ENCODE measurements around the gene FBXW4.

FBXW4 gene, protein sequence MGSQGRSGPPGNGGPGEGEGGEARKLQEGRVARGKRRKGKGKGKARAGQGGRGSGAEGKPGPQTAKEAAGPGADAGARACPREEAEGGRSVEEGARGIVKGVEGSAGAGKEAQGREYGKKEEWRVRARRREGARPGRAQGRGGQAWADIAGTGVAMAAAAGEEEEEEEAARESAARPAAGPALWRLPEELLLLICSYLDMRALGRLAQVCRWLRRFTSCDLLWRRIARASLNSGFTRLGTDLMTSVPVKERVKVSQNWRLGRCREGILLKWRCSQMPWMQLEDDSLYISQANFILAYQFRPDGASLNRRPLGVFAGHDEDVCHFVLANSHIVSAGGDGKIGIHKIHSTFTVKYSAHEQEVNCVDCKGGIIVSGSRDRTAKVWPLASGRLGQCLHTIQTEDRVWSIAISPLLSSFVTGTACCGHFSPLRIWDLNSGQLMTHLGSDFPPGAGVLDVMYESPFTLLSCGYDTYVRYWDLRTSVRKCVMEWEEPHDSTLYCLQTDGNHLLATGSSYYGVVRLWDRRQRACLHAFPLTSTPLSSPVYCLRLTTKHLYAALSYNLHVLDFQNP

DNA sequence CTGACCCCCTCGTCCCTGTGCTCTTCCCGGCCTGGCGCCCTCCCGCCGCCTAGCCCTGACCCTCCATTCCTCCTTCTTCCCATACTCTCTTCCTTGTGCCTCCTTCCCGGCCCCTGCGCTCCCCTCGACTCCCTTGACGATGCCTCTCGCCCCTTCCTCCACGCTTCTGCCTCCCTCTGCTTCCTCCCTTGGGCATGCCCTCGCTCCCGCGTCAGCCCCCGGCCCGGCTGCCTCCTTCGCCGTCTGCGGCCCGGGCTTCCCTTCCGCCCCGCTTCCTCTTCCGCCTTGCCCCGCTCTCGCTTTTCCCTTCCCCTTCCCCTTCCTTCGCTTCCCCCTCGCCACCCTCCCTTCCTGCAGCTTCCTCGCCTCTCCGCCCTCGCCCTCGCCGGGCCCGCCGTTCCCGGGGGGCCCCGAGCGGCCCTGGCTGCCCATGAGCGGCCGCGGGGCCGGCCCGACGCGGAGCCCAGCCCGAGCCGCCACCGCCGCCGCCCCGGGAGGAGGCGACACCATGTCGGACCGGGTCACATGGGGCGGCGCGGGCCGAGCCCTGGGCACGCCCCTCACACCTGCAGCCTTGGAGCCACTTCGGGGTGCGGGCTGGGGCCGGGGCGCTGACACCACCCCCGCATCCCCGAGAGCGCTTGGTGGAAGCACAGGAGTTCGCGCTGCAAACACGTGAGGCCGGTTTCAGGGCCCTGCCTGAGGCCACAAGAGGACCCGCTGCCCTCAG, at the start of gene FBXW4:
Gene FBXW4, minus strand, starts transcription at position 497 of the 730 bp plus-strand sequence. Its CDS starts 65 bp downstream, at position 432.
- FAIRE-seq: no peak
- no peak for DNase-seq (ENCODE audit: low spot score)

DNA sequence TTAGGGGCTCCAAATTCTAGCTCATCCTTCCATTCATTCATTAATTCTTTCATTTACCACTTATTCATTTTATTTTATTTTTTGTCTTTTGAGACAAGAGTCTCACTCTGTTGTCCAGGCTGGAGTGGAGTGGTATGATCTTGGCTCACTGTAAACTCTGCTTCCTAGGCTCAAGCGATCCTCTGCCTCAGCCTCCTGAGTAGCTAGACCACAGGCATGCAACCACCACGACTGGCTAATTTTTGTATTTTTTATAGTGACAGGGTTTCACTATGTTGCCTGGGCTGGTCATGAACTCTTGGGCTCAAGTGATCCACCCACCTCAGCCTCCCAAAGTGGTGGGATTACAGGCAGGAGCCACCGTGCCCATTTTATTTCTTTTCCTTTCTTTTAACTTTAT, 49.3 kb upstream of the FBXW4 start:
- DNase-seq (ENCODE audit: low spot score) (no peak), FAIRE-seq (no peak)

DNA sequence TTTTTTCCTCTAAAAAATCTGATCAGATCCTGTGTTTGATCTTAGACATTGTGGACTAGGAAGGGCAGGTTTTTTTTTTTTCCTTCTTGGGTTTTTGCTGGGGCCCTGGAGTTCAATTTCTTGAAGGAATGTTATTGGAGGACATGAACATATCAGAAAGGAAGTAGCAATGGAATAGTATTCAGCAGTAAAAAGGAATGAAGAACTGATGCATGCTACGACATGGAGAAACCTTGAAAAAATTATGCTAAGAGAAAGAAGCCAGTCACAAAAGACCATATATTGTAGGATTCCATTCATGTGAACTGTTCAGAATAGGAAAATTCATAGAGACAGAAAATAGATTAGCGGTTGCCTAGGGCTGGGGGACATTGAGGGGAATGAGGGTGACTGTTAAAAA, 47.0 kb upstream of the FBXW4 start:
- FAIRE-seq (no peak), DNase-seq (ENCODE audit: low spot score) (no peak)

DNA sequence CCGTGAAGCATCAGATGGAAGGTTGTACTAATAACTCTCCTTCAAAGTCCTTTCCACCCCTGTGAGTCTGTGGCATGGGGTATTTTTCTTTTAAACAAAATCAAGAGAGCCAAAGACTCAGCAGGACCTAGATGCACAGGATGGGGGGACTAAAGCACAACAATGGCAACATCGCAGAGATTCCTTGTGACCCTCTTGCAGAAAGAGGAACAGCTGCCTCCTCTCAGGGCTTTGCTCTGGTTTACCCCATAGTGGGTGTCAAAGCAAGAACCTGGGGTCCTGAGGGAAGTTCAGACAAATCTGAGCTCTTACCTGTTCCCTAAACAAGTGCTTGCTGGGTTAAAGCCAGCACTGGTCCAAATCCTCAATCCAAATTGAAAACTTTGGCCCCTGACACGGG, 41.7 kb upstream of the FBXW4 start:
- no peak for FAIRE-seq
- DNase-seq (ENCODE audit: low spot score): no peak

DNA sequence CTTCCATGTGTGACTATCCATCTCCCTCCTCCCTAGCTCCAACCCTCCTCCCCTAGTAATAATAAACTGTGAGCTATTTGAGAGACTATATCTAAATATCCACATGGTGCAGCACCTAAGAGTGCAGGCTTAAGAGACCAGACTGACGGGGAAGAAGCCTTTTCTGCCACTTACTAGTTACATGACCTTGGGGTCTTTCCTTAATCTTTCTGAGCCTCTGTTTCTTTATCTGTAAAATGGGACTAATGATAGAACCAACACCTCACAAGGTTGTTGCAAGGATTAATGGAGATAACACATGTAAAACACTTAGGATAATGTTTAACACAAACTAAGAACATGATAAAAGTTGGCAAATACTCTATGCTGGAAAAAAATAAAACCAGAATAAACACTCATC, 37.1 kb upstream of the FBXW4 start:
- no peak for FAIRE-seq
- DNase-seq (ENCODE audit: low spot score): no peak

DNA sequence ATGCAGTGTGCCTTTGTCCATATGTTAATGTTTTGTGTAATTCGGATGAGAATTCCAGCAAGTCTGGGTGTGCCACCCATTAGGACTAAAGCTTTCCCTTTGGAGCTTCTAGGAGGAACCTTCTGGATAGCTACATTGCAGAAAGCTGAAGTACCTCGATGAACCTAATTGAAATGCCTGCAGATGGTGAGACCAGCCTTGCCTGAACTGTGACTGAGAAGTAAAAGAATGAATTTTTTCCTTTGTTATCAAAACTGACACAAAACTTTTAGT, 31.1 kb upstream of the FBXW4 start:
- DNase-seq (ENCODE audit: low spot score) (no peak), FAIRE-seq (no peak)

DNA sequence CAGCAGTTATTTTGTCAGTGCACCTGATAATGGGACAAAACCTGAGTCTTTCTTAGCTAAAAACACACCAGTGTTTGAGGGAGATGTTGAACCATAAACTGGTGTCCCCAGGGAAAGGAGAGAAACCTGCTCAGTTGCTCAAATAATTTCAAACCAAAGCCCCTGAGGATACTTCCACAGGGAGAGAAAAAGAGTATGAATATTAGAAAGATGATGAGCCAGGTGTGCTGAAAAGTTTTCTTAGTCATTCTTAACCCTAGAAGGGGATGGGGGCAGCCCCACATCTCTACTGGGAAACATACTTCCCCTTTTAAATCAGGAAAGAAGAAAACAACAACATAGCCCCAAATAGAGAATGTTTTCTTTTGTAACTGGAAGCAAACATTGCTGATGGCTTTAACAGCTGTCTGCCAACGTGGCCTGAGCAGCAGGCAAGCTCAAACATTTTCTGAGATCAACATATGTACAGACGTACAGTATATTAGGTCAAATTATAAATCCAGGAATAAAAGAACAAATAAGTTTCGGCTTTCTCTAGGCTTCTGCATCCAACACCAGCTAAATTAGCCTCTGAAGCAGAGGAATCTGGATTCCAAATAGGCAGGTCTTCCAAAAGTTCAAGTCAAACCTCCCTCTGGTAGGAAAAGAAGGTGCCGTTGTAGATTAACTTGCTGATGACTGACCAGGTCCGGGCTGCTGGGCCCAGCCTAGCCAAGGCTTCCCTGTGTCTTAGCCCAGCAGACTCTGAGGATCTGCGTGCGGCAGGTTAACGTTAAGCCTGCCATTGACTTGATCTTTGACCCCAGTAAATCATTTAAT, 30.5 kb upstream of the FBXW4 start:
- FAIRE-seq: no peak
- DNase-seq (ENCODE audit: low spot score): no peak

DNA sequence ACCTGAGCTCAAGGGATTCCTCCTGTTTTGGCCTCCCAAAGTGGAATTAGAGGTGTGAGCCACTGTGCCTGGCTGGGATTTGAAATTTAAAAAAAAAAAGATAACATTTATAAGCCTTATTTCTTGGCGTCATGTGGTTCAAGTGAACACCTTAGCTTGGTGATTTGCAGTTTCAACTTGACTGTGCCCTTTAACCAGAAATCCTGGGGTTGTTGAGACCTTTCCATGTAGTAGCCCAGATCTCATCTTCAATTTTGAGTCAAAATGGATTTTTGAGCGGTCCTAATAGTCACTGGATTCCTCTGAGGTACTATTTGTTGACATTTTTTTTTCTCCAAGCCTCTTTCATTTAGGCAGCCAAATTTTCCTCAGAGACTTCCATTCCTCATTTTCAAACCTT, 29.5 kb upstream of the FBXW4 start:
- FAIRE-seq (no peak), DNase-seq (ENCODE audit: low spot score) (no peak)

DNA sequence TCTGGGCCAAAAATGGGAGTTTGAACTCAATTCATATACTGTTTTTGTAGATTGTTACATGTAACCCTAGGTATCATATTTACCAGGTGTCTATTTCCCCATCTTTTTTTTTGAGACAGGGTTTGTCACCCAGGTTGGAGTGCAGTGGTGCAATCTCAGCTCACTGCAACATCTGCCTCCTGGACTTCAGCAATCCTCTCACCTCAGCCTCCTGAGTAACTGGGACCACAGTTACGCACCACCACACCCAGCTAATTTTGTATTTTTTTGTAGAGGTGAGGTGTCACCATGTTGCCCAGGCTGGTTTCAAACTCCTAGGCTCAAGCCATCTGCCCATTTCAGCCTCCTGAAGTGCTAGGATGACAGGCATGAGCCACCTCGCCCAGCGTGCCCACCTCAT, 28.2 kb upstream of the FBXW4 start:
- FAIRE-seq (no peak), DNase-seq (ENCODE audit: low spot score) (no peak)

DNA sequence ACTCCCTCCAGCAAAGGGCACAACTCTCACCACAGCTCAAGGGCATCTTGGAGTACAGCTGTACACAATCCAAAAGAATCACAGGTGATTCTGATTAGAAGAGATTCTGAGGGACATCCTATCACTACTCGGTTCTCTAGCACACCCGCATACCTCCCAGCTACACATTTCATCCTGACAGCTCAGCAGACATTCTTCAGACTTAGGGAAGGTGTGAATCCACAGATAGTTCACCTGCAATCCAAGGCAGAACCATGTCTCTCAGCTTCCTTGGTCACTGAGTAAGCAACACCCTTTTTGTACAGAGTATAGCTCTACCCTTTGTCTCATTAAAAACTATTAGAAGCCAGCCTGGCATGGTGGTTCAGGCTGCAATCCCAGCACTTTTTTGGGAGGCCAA, 26.8 kb upstream of the FBXW4 start:
- no peak for FAIRE-seq
- no peak for DNase-seq (ENCODE audit: low spot score)

DNA sequence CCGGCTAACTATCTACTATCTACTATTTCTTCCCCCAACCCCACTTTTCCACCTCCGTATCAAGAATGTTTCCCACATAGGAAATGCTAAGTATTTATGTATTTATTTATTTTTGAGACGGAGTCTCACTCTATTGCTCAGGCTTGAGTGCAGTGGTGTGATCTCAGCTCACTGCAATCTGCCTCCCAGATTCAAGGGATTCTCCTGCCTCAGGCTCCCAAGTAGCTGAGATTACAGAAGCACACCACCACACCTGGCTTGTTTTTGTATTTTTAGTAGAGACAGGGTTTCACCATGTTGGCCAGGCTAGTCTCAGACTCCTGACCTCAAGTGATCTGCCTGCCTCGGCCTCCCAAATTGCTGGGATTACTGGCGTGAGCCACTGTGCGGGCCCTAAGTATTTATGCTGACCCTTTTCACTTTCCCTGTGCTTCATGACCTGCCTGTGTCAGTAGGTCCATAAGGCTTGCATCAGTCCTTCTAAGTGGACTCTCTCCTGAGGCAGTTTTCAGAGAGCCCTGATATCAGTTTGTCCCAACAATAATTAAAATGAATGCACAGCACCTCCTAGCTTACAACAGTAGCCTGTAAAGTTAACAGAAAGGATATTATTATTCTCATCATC, 25.7 kb upstream of the FBXW4 start:
- FAIRE-seq (no peak), DNase-seq (ENCODE audit: low spot score) (no peak)

DNA sequence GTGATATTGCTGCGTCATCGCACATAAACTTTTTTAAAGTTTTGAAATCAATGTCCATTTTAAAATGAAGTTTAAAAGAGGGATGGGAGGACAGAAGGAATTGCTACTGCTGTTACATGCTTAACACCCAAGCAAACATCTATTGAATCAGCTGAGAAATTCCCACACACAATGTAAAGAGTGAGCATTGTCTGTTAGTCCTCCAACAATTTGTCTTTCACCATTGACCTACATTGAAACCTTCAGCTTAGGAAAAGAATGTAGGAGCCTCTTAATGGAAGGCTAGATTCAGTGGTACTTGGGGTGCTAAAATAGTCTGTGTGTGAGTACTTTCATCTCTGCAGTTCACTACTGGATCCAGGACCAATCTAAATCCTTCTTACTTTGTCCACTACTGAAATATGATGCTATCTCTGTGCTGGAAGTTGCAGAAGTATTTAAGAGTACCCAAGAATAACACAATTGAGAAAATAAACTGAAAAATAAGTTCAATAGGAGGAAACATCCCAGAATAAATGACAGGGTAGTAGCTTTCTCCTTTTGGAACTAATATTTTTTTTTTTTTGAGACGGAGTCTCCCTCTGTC, 23.8 kb upstream of the FBXW4 start:
- FAIRE-seq (no peak), DNase-seq (ENCODE audit: low spot score) (no peak)

DNA sequence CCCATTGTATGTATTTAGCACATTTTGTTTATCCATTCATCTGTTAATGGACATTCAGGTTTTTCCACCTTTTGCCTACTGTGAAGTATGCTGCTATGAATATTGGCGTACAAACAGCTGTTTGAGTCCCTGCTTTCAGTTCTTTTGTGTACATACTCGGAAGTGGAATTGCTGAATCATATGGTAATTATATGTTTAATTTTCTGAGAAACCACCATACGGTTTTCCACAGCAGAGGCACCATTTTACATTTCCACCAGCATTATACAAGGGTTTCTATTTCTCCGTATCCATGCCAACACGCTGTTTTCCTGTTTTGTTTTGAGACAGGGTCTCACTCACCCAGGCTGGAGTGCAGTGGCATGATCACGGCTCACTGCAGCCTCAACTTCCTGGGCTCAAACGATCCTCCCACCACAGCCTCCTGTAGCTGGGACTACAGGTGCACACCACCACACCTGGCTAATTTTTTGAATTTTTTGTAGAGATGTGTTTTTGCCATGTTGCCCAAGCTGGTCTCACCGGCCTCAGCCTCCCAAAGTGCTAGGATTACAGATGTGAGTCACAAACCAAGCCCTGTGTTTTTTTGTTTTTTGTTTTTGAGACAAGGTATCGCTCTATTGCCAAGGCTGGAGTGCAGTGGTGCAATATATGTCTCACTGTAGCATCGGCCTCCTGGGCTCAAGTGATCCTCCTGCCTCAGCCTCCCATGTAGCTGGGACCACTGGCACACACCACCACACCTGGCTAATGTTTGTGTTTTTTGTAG, 22.1 kb upstream of the FBXW4 start:
- DNase-seq (ENCODE audit: low spot score): no peak
- FAIRE-seq: no peak

DNA sequence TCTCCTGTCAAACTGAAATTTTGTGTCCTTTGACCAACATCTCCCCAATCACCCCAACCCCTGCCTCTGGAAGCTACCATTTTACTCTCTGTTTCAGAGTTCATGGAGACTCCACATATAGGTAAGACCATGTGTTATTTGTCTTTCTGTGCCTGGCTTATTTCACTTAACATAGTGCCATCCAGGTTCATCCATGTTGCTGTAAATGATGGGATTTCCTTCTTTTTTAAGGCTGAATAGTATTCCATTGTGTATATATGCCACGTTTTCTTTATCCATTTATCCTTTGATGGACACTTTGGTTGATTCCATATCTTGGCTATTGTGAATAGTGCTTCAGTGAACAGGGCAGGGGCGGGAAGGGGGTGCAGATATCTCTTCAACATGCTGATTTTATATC, 18.0 kb upstream of the FBXW4 start:
- DNase-seq (ENCODE audit: low spot score) (no peak), FAIRE-seq (no peak)

DNA sequence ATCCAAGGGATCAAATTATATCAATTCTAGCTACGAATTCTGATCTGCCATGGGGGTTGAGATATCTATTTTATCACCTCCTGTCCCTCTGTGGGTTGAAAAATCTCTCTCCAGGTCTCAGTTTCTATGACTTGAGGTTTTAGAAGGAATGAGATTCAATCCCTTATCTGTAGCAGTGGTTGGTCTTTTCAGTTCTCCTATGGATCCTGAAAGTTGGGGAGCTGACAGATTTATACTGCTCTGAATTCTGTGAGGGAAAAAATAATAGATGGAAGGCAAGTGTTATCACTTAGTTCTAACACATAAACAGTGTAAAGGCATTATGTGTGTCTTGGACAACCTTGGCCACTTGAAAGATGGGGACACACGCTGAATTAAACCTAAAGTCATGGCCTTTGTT, 15.8 kb upstream of the FBXW4 start:
- no peak for DNase-seq (ENCODE audit: low spot score)
- no peak for FAIRE-seq

DNA sequence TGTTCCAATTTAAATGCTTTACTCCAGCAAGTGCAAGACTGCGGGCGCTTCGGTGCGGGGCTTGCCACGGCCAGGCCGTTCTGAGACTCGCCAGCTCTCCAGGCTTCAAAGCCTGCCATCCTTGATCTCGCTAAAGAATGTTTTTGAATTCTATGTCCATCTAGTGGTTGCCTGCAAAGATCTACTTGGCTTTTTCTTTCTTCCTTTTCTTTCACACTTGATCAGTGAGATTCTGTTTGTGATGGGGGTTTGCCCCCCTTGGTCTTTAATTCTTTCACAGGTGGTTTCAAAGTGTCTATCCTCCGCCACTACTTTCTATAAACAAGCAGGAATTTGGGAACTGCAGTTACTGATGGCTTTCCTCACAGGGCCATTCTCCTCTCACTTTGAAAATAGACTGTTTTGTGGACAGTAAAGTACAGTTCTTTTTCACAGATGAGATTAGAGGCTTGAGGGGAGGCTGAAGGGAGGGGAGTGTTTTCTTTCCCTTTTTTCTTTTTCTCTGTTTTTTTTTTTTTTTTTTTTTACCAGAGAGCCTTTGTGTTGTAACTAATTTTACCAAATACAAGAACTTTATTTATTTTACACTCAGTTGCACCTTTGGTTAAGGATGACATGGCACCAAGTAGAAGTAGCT, 15.2 kb upstream of the FBXW4 start:
- DNase-seq (ENCODE audit: low spot score): no peak
- no peak for FAIRE-seq

DNA sequence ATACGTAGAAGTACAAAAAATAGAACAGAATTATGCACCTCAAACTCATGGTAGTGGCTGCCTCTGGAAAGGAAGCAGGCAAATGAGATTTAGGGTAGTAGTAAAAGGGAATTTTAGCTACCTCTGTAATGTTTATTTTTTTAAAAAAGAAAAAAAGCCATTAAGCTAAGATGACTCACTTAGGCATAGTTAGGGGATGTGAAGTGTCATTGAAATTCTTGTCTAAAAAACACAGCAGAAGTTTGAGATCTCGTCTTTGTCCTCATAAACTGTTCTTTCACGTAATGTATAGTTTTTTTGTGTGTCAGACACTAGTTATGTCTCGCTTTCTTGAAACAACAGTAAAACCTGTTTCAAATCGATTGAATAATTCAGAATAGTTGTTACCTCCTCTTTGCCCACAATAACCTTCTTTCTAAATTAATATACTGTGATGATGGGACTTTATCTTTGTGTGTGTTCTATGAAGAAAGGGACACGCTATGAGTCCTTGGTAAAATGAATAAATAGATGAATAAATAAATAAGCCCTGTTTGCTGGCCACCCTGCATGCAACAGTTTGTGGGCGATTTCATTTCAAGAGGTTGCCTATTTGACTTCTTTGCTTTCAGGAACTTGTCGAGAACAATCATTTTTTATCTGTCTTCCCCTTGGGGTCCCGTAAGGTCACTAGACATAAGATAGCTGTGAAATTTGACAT, 14.5 kb upstream of the FBXW4 start:
- no peak for FAIRE-seq

DNA sequence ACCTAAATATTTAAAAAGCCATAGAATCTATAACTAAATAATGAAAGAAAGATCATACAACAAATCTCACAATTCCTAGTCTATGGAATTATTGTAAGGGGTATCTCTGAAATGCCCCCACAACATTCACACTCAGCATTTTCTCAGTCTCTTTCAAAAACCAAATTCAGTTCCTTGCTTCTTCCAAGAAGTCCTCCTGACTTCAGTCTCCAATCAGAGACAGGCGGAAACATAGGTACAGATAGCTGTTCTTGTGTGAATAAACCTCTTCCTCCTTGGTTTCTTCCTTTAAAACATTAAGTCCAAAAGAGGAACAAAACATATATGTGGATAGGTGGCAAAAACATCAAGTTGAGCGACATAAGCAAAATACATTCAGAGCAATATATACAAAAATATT, 13.9 kb upstream of the FBXW4 start:
- FAIRE-seq (no peak), DNase-seq (ENCODE audit: low spot score) (no peak)

More for the DNA sequence above, 14.5 kb upstream of the FBXW4 start:
- no peak for DNase-seq (ENCODE audit: low spot score)

DNA sequence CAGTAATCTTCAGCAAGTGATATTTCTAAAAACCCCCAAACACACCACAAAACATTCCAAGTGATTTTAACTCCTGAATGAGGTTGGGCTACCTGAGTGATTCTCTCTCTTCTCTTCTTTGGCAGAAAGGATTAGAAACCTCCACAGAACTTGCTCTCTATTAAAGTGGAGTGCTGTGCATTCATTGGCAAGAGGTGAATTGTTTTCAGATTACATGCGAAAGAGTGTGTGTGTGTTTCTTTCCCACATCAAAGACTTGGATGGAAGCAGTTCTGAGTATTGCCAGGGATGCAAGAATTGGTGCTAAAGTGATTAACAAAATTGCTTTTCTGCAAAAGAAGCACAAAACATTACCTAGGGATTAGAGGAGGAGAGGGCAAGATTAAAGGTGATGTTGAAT, 13.1 kb upstream of the FBXW4 start:
- DNase-seq (ENCODE audit: low spot score) (no peak), FAIRE-seq (no peak)

Measured in RCC 7860 (cell line).